ENCODE results near the gene PWWP2A. TPM values are rescaled to one million over a fixed set of nuclear protein-coding genes. Genes with fewer than 3 reads are reported as not detected.

PWWP2A gene
- total and polyA plus RNA-seq, 2 donors (not counting 1 experiment from before 2014, with no cell fraction given) = 19.6 to 48.8 TPM

DNA sequence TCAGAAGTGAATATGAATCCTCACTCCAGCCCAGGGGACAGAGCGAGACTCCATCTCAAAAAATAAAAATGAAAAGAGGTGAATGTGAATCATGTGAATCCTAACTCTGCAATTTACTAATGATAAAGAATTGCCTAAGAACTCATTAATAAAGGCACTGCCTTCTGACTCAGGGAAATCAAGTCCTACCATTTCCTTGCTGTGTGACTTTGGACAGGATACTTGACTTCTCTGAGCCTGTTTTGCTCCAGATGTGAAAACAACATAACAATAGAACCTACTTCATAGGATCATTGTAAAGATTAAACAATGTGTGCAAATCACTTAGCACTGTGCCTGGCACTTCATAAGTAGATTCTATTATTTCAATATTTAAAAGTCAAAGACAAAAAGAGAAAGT lies 15.1 kb upstream of the PWWP2A start:
- H3K4me3 ChIP-seq (ENCODE audit: control extremely low read depth in 1 of 5, extremely low read depth in 1 of 5, insufficient read depth in 1 of 5, low read depth in 2 of 5, low read length in 4 of 5) = no peak overlapping the region
- intact Hi-C loops (cut with micrococcal nuclease) = no loop called here
- ChIA-PET CTCF (no interaction called here), POLR2A (no interaction called here)
- H3K79me2 ChIP-seq (ENCODE audit: control insufficient read depth, insufficient read depth, low read length) = no peaks in the 10 kb centered on the region
- no peaks in the 10 kb centered on the region for H3K4me1 ChIP-seq (ENCODE audit: control insufficient read depth in 2 of 2, insufficient read depth in 2 of 2, low read length in 2 of 2)
- TF ChIP-seq EZH2 (IDR thresholded peaks at IDR 0.05; ENCODE audit: borderline replicate concordance, insufficient read depth, low read depth, low read length, poor library complexity, severe bottlenecking) = no peak
- TF ChIP-seq, protein P1, sequence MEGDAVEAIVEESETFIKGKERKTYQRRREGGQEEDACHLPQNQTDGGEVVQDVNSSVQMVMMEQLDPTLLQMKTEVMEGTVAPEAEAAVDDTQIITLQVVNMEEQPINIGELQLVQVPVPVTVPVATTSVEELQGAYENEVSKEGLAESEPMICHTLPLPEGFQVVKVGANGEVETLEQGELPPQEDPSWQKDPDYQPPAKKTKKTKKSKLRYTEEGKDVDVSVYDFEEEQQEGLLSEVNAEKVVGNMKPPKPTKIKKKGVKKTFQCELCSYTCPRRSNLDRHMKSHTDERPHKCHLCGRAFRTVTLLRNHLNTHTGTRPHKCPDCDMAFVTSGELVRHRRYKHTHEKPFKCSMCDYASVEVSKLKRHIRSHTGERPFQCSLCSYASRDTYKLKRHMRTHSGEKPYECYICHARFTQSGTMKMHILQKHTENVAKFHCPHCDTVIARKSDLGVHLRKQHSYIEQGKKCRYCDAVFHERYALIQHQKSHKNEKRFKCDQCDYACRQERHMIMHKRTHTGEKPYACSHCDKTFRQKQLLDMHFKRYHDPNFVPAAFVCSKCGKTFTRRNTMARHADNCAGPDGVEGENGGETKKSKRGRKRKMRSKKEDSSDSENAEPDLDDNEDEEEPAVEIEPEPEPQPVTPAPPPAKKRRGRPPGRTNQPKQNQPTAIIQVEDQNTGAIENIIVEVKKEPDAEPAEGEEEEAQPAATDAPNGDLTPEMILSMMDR (IDR thresholded peaks at IDR 0.05) = no peak
- H2AFZ ChIP-seq (ENCODE audit: insufficient read depth, low read depth, low read length, poor library complexity, severe bottlenecking) = no peak overlapping the region
- H3K9me3 Mint-ChIP-seq (ENCODE audit: insufficient read depth) = no peaks in the 10 kb centered on the region
- no peak for ATAC-seq (ENCODE audit: low read depth)
- H3K27me3 Mint-ChIP-seq = peaks cover 8% of the 10 kb centered on the region
- H3K4me2 ChIP-seq (replicated peaks; ENCODE audit: low read depth, low read length, poor library complexity, severe bottlenecking) = no peak overlapping the region
- H3K36me3 ChIP-seq (replicated peaks in 1 of 2; ENCODE audit: control extremely low read depth in 1 of 2, control insufficient read depth in 1 of 2, extremely low read depth in 1 of 2, insufficient read depth in 2 of 2, low read length in 1 of 2) = no peaks in the 10 kb centered on the region
- no peaks in the 10 kb centered on the region for H3K4me1 Mint-ChIP-seq
- no peaks in the 10 kb centered on the region for H3K9me3 ChIP-seq (ENCODE audit: control extremely low read depth in 1 of 3, control insufficient read depth in 2 of 3, insufficient read depth in 1 of 3, low read length in 2 of 3)
- no peak overlapping the region for H3K27ac ChIP-seq (ENCODE audit: low read length in 2 of 2)
- no peak overlapping the region for H3K4me3 Mint-ChIP-seq
- no peaks in the 10 kb centered on the region for H4K20me1 ChIP-seq (ENCODE audit: control insufficient read depth, insufficient read depth, low read length, poor library complexity, severe bottlenecking)
- WGBS (ENCODE audit: insufficient coverage) = no CpG with 5 or more reads among the region's 1 CpG
- no peak overlapping the region for H3K9ac ChIP-seq (ENCODE audit: low read length)
- no peak for DNase-seq
- H3K27me3 ChIP-seq (replicated peaks in 1 of 4; ENCODE audit: control extremely low read depth in 1 of 4, control insufficient read depth in 3 of 4, insufficient read depth in 4 of 4, low read length in 3 of 4) = no peaks in the 10 kb centered on the region
- H3K27ac Mint-ChIP-seq = no peak overlapping the region

DNA sequence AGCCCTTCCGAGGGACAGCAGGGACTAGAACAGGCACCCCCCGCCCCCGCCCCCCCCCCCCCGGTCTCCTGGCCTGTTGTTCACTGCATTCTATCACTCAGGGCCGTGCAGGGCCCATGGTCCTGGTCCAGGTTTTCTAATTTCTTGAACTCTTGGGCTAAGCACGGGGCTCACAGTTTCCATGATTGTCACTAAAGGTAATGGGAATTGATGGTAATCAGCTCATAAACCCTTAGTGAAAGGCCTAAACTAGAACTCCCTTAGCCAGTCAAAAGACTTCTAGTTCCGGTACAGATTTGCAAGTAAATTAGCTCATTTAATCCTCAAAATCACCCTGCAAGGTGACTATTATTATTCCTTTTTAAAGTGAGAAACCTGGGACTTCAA lies 14.7 kb upstream of the PWWP2A start:
- Histone ChIP-seq H3K79me2 (ENCODE audit: control insufficient read depth, insufficient read depth, low read length) (no peaks in the 10 kb centered on the region), H4K20me1 (ENCODE audit: control insufficient read depth, insufficient read depth, low read length, poor library complexity, severe bottlenecking) (no peaks in the 10 kb centered on the region), H3K27me3 (replicated peaks in 1 of 4; ENCODE audit: control extremely low read depth in 1 of 4, control insufficient read depth in 3 of 4, insufficient read depth in 4 of 4, low read length in 3 of 4) (no peaks in the 10 kb centered on the region), H3K9ac (ENCODE audit: low read length) (no peak overlapping the region), H3K9me3 (ENCODE audit: control extremely low read depth in 1 of 3, control insufficient read depth in 2 of 3, insufficient read depth in 1 of 3, low read length in 2 of 3) (no peaks in the 10 kb centered on the region), H3K4me3 (ENCODE audit: control extremely low read depth in 1 of 5, extremely low read depth in 1 of 5, insufficient read depth in 1 of 5, low read depth in 2 of 5, low read length in 4 of 5) (no peak overlapping the region), H3K27ac (ENCODE audit: low read length in 2 of 2) (no peak overlapping the region), H3K36me3 (replicated peaks in 1 of 2; ENCODE audit: control extremely low read depth in 1 of 2, control insufficient read depth in 1 of 2, extremely low read depth in 1 of 2, insufficient read depth in 2 of 2, low read length in 1 of 2) (no peaks in the 10 kb centered on the region), H3K4me2 (replicated peaks; ENCODE audit: low read depth, low read length, poor library complexity, severe bottlenecking) (no peak overlapping the region), H2AFZ (ENCODE audit: insufficient read depth, low read depth, low read length, poor library complexity, severe bottlenecking) (no peak overlapping the region), H3K4me1 (ENCODE audit: control insufficient read depth in 2 of 2, insufficient read depth in 2 of 2, low read length in 2 of 2) (no peaks in the 10 kb centered on the region)
- Mint-ChIP-seq H3K9me3 (ENCODE audit: insufficient read depth) (no peaks in the 10 kb centered on the region), H3K27me3 (peaks cover 8% of the 10 kb centered on the region), H3K27ac (no peak overlapping the region), H3K4me3 (no peak overlapping the region), H3K4me1 (no peaks in the 10 kb centered on the region)
- POLR2A ChIA-PET = no interaction called here
- intact Hi-C loops (cut with micrococcal nuclease) = no loop called here
- CTCF ChIA-PET = no interaction called here
- no peak for DNase-seq
- WGBS (ENCODE audit: insufficient coverage) = no CpG with 5 or more reads among the region's 7 CpGs
- TF ChIP-seq, protein P1 (IDR thresholded peaks at IDR 0.05) = no peak
- no peak for TF ChIP-seq EZH2 (IDR thresholded peaks at IDR 0.05; ENCODE audit: borderline replicate concordance, insufficient read depth, low read depth, low read length, poor library complexity, severe bottlenecking)
- ATAC-seq (ENCODE audit: low read depth) = no peak

All from B cell (primary cell).